ENCODE results near the gene MUC15.
"Not testable (repeated sequence)": the region's sequence is repeated elsewhere in the genome, so short reads cannot be mapped to it uniquely, and the experiment has no call there.

The MUC15 gene, protein sequence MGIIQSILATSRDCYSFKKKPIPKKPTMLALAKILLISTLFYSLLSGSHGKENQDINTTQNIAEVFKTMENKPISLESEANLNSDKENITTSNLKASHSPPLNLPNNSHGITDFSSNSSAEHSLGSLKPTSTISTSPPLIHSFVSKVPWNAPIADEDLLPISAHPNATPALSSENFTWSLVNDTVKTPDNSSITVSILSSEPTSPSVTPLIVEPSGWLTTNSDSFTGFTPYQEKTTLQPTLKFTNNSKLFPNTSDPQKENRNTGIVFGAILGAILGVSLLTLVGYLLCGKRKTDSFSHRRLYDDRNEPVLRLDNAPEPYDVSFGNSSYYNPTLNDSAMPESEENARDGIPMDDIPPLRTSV

GRCh38 chr11:26571861-26572654 lies at the start of gene MUC15:
Gene MUC15, minus strand, starts transcription at chr11:26572263. Its CDS starts 5,169 bp downstream, at chr11:26567094.
- in situ Hi-C loops (cut with MboI; ENCODE audit: low sequenced_read_pairs), result no loop called here

DNA sequence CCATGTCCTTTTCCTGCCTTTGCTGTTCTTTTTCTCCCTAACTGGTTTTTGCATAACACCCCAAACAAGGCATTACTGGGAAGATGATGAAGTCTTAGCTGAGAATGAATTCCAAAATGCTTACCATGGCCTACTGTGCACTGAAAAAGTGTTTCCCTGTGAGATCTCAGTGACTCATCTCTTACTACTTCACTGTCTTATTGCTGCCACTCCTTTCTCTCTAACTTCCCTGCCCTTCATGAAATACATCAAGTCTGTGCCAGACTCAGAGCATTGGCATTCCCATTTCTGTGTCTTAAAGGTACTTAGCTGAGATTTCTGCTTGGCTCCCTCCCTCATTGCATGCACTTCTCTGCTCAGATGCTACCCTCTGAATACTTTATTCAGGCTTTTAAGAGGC lies 49.1 kb upstream of the MUC15 start:
- in situ Hi-C loops (cut with MboI; ENCODE audit: low sequenced_read_pairs), result no loop called here

DNA sequence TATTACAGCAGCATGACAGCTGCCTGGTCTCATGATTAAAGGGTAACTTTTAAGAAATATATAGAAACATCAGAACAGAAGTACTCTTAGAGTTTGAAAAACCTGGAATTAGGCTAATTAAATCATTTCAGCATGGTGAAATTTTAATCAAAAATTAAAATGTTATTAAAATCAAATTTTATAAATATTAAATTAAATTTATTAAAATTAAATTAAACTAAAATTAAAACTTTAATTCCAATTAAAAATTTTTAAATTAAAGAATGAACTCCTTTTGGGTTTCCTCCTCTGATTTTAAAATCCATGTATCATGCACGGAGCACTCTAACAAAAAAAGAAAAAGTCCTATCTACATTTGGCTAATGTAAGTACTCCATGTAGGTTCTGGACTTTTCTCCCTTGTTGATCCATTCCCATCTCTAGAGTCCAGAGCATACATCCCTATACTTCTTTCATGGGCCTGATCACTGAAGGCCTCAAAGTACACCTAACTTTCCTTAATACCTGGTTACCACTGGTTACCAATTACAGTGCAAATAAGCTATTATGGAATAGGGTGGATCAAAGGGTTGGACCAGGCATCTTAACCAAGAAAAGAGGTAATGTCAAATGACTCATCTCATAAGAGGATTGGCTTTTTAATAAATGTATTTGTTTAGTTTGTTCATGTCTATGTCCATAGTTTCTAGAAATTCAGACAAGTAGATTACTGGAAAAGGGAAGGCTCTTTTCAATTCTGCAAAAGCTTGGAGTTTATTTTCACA lies 48.4 kb upstream of the MUC15 start:
- in situ Hi-C loops (cut with MboI; ENCODE audit: low sequenced_read_pairs), result no loop called here

GRCh38 chr11:26618441-26618840 lies 46.4 kb upstream of the MUC15 start:
- in situ Hi-C loops (cut with MboI; ENCODE audit: low sequenced_read_pairs), result no loop called here

DNA sequence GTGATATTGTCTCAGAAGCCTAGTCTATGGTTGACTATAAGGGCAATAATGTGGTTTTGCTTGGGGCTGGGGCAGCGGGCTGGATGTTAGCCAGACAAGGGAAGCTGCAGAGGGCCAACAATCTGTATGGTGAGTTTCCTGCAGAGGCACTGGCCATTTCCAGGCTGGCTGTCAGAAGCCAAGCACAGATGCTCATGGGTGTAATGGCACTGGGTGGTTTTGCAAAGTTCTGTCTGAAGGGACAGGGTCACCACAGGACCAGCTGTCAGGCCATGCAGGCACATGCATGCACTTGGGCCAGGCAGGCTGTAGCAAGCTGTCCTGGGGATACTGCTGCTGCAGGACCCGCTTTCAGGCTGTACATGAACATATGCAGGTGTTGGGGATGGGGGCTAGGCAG lies 41.7 kb upstream of the MUC15 start:
- in situ Hi-C loops (cut with MboI; ENCODE audit: low sequenced_read_pairs), result no loop called here

GRCh38 chr11:26608507-26609146 lies 36.6 kb upstream of the MUC15 start:
- in situ Hi-C loops (cut with MboI; ENCODE audit: low sequenced_read_pairs), result no loop called here

DNA sequence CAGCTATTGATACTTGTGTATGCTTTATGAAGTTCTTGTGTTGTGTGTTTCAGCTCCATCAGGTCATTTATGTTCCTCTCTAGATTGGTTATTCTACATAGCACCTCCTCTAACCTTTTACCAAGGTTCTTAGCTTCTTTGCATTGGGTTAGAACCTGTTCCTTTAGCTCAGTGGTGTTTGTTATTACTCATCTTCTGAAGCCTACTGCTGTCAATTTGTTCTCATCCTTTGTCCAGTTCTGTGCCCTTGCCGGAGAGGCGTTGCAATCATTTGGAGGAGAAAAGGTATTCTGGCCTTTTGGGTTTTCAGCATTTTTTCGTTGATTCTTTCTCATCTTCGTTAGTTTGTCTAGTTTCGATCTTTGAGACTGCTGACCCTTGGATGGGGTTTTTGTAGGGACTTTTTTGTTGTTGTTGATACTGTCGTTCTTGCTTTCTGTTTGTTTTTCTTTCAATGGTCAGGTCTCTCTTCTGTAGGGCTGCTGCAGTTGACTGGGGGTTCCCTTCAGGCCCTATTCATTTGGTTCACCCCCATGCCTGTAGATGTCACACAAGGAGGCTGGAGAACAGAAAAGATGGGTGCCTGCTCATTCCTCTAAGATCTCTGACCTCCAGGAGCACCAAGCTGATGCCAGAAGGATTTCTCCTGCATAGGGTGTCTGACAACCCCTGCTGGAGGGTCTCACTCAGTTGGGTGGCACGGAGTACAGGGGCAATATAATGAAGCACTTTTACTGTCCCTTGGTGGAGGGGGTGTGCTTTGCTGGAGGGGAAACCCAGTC lies 35.9 kb upstream of the MUC15 start:
- in situ Hi-C loops (cut with MboI; ENCODE audit: low sequenced_read_pairs), result no loop called here

DNA sequence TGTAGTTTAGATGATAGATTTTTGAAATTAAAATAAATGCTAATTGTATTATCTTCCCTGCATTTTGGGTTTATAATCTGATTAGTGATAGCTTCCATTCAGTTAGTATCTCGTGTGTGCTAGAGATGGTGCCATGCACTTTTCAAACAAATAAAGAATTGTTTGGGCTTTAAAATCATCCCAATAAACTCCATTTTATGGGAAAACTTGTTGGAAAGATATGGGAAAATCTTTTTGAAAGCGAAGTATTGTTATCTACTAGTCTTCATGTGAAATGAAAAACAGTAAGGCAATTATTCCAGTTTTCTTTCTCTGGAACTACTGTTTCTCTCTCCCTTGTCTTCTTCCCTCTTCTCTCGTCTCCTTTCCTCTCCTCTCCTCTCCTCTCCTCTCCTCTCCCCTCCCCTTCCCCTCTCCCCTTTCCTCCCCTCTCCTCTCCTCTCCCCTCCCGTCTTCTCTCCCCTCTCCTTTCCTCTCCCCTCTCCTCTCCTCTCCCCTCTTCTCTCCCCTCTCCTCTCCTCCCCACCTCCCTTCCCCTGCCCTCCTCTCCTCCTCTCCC lies 27.9 kb upstream of the MUC15 start:
- in situ Hi-C loops (cut with MboI; ENCODE audit: low sequenced_read_pairs), result no loop called here

DNA sequence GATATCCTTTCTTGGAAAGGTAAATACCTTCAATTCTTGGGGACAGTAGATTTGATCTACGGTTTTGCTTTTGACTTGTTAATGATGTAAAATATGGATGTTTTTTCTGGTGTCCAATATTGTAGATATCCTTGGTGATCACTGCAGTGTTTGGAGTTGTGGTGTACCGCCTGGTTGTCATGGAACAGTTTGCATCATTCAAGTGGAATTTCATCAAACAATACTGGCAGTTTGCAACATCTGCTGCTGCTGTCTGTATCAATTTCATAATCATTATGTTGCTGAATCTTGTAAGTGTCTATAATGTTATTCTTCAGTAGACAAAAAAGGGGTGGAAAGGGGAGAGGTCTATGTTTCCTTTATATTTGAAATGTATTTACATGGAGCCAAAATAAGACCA lies 27.4 kb upstream of the MUC15 start:
- in situ Hi-C loops (cut with MboI; ENCODE audit: low sequenced_read_pairs), result no loop called here

- in situ Hi-C loops (cut with MboI; ENCODE audit: low sequenced_read_pairs), result no loop called here
Measured at GRCh38 chr11:26597899-26598298, 25.8 kb upstream of the MUC15 start.

DNA sequence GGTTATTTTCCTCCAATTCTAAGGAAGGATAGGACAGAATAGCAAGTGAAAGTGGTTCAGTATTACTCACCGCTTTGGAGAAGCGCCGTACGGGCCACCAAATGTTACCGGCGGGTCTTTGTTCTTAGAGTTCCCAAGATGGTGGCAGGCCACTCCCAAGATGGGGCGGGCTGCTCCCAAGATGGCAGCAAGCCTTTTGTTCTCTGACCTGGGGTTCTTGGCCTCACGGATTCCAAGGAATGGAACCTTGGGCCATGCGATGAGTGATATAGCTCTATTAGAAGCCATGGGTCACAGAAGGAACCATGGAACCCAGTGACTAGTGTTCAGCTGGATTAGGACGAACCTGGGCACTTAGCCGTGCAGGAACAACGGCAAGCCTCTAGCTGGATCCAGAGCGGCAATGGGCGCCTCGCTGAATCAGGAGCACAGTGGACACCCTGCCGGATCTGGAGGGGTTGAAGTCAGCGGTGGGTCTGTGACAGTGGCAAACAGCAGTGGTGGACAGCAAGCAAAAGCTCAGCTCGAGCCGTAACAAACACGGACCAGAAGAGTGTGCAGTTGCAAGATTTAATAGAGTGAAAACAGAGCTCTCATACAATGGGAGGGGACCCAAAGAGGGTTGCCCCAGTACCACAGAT lies 25.1 kb upstream of the MUC15 start:
- in situ Hi-C loops (cut with MboI; ENCODE audit: low sequenced_read_pairs), result not testable (repeated sequence)

- in situ Hi-C loops (cut with MboI; ENCODE audit: low sequenced_read_pairs), result not testable (repeated sequence)
Measured at GRCh38 chr11:26595207-26595865, 23.3 kb upstream of the MUC15 start.

- in situ Hi-C loops (cut with MboI; ENCODE audit: low sequenced_read_pairs), result no loop called here
Measured at GRCh38 chr11:26593691-26594090, 21.6 kb upstream of the MUC15 start.

DNA sequence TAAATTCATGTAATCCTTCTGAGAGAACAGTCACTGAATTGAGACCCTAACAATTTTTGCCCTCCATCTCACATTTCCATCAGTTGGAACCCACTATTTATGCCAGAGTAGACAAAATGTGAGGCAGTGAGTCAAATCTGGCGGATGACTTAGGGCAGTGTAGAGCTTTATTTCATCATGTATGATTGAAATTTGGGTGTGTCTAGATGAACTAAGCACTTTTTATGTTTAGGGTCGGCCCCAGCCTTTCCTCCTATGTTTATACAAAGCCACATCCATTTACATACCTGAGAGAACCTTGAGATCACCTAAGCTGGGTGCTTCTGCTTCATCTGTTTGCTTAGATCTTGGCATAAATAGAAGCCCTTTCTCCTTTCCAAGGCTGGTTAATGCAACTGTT lies 15.0 kb upstream of the MUC15 start:
- in situ Hi-C loops (cut with MboI; ENCODE audit: low sequenced_read_pairs), result no loop called here

DNA sequence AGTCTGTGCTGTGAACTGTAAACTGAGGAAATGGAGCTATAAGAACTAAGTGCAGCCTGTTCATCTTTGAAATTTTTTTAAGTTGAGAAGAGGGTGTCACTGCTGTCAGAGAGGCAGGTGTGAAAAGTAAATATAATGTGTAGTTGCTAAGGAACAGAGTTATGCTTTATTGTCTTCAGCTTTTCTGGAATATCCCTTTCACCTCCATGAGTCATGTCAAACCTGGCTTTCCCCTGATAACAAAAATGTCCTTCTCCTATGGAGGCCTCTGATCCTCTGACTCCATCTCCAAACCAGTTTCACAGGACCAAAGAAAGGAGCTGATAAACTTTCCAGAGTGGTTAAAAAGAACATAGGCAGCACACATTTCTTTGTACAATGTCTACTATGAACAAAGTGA lies 12.8 kb upstream of the MUC15 start:
- in situ Hi-C loops (cut with MboI; ENCODE audit: low sequenced_read_pairs), result no loop called here

GRCh38 chr11:26583550-26583949 lies 11.5 kb upstream of the MUC15 start:
- in situ Hi-C loops (cut with MboI; ENCODE audit: low sequenced_read_pairs), result no loop called here

DNA sequence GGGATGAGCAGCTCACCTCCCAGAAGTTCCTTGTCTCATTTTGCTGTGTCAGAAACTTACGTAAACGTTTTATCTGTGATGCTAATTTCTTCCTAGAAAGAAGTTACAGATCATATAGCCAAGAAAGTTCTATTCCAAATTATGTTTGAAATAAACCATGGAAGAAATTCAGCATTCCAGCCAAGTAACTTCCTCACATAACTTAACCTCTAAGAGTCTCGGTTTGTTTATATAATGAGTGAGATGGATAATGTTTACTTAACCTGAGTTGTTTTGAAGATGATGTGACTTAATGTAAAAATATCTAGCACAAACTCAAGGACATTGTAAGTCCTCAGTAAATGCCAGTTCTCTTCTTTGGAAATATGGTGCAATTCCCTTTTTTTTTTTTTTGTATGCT lies 8.9 kb upstream of the MUC15 start:
- in situ Hi-C loops (cut with MboI; ENCODE audit: low sequenced_read_pairs), result no loop called here

DNA sequence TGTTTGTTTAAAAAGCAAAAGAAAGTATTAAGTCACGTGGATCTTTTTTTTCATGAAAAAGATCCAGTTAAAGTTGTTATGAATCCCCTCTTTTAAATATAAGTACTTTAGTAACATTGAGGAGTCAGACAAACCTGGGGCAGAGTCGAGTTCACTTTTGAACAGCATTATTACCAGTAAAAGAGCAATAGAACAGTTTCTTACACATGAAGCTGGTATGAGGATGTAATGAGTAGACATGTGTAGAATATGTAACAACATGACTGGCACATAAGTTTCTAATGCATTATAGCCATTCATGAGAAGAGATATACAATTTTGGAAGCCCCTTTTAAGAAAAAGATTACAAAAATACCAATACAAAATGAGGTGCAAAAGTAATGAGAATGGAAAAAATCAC lies 7.6 kb upstream of the MUC15 start:
- in situ Hi-C loops (cut with MboI; ENCODE audit: low sequenced_read_pairs), result no loop called here

All from HL-60/S4 treated with phorbol 12-myristate 13-acetate at 8.2 ng/mL for 4 days and 3 days (cell line).